ENCODE results near the gene LPCAT1.

The LPCAT1 gene

GRCh38 chr5:1500411-1501091, 23.2 kb downstream of the LPCAT1 start:
- TF ChIP-seq CTCF (conservative IDR thresholded peaks at IDR 0.05; ENCODE audit: low read length) = no peak
- DNase-seq (ENCODE audit: low read depth) = no peak
- no peak overlapping the region for H3K4me3 ChIP-seq (ENCODE audit: low read length)

- no peak overlapping the region for H3K4me3 ChIP-seq (ENCODE audit: low read length)
- no peak for TF ChIP-seq CTCF (conservative IDR thresholded peaks at IDR 0.05; ENCODE audit: low read length)
- no peak for DNase-seq (ENCODE audit: low read depth)
Measured at GRCh38 chr5:1499851-1500250, 23.9 kb downstream of the LPCAT1 start.

- H3K4me3 ChIP-seq (ENCODE audit: low read length) = no peak overlapping the region
- no peak for DNase-seq (ENCODE audit: low read depth)
- TF ChIP-seq CTCF (conservative IDR thresholded peaks at IDR 0.05; ENCODE audit: low read length) = no peak
Measured at GRCh38 chr5:1498623-1499416, 24.9 kb downstream of the LPCAT1 start.

GRCh38 chr5:1497795-1498622, 25.8 kb downstream of the LPCAT1 start:
- no peak for DNase-seq (ENCODE audit: low read depth)
- TF ChIP-seq CTCF (conservative IDR thresholded peaks at IDR 0.05; ENCODE audit: low read length) = no peak
- H3K4me3 ChIP-seq (ENCODE audit: low read length) = no peak overlapping the region

GRCh38 chr5:1497242-1497777, 26.4 kb downstream of the LPCAT1 start:
- TF ChIP-seq CTCF (conservative IDR thresholded peaks at IDR 0.05; ENCODE audit: low read length) = no peak
- no peak for DNase-seq (ENCODE audit: low read depth)
- no peak overlapping the region for H3K4me3 ChIP-seq (ENCODE audit: low read length)

- H3K4me3 ChIP-seq (ENCODE audit: low read length) = no peak overlapping the region
- no peak for DNase-seq (ENCODE audit: low read depth)
- TF ChIP-seq CTCF (conservative IDR thresholded peaks at IDR 0.05; ENCODE audit: low read length) = no peak
Measured at GRCh38 chr5:1495525-1495897, 28.2 kb downstream of the LPCAT1 start.
